NCI-H526 (cell line): ENCODE data around the gene SLC29A3.
"Not testable (repeated sequence)": the region's sequence is repeated elsewhere in the genome, so short reads cannot be mapped to it uniquely, and the experiment has no call there.

Source experiments
- DNase-seq, 2 experiments: peaks; one replicate each; lab custom pipeline; 2025; lab: John Stamatoyannopoulos, UW

The SLC29A3 gene

DNA sequence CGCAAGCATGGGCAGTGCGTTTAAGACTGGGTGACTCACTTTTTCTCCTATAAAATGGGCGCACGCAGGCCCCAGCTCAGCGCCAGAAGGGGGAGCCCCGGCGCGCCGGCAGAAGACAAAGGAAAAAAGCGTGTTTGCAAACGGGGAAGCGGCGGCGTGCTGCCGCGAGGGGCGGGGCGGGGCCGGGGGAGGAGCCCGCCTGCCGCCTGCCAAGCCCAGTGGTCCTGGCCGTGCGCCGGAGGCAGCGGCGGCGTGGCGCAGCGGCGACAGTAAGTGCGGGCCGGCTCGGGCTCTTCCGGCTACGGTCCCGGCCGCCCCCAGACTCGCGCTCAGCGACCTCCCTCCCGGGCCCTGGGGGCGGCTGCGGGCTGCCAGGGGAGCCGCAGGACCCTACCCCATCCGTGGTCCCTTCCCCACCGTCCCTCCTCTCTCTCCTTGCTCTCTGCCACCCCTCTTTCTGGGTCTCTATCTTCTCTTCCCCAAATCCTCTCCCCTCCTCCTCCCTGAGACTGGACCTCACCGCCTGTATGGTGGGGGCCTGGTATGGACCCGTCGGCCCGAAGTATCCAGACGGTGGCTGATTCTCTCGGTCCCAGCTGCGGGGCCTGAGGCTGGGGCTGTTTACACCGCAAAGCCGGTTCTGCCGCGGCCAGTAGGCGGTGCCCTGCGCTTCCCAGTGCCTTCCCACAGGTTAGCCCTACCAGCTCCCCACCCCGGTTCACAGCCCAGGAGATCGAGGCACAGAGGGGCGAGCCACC is at the start of gene SLC29A3:
Gene SLC29A3 (plus strand): TSS at position 218 of the 758 bp plus-strand sequence. CDS start 51 bp downstream, at position 269.
- DNase-seq = peak; percentile 65 to 82

DNA sequence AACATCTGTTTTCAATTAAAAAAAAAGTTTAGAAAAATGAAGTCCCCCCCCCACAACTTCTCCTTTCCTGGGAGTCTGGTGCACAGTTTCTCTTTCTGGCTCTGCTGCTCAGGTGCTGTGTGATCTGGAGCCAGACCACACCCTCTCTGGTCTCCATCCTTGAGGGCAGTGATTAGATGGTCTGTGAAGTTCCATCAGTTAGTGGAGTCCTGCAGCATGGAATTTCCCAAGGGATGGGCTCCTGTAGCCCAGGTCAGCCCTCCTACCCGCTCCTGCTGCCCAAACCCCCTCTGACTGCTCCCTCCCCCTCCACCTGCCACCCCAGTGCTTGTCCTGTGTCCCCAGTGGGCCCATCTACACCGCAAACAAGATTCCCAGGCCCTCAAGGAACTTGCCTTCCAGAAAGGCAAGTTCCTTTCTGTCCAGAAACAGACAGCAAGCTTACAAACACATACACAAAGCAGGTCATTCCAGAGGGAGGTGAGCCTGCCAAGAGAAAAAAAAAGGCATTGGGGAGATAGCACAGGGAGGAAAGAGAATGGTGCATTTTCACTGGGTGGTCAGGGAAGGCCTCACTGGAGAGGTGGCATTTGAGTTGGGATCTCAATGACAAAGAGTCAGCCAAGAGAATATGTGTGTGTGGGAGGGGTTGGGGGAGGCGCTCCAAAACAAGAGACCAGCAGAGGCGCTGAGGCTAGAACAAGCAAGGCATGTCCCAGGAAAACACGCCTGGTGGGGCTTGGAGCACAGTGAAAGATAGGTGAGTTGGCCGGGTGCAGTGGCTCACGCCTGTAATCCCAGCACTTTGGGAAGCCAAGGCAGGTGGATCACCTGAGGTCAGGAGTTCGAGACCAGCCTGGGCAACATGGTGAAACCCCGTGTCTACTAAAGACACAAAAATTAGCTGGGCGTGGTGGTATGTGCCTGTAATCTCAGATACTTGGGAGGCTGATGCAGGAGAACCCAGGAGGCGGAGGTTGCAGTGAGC is 49.5 kb upstream of the SLC29A3 start:
- no peak for DNase-seq

DNA sequence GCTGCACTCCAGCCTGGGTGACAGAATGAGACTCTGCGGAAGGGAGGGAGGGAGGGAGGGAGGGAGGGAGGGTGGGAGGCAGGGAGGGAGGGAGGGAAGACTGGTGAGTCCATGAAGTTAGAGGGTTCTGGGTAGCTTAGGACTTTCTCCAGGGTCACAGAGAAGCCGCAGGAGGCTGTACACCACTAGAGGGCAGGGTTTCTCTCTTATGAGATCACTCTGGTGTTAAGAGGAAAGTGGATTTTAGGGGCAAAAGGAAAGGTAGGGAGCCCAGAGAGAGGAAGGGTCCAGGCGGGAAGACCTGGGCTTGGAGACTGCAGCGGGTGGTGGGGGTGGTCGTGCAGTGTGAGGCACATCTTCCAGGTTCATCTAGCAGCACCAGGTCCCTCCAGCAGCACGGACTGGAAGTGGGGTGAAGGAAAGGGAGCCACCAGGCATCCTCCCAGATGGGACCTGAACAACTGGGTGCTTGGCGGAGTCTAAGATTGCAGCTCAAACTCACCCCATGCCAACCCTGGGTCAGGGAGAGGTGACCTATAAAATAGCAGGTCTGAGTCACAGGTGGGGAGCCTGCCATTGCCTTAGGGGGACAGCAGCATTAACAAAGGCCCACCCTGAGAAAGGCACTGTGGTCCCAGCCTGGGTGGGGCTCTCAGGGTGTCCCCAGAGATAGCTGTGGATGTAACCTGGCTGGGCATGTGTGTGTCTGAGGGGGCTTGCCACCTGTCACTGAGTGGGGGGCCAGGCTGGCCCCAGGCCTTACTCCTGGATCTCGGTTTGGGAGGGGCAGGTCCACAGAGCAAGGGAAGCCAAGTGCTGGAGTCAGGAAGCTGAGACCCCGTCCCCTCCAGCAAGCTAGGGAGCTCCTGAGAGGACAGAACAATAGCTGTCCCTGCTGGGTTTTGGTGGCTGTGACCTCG is 48.5 kb upstream of the SLC29A3 start:
- DNase-seq = peak; percentile 28 to 76

DNA sequence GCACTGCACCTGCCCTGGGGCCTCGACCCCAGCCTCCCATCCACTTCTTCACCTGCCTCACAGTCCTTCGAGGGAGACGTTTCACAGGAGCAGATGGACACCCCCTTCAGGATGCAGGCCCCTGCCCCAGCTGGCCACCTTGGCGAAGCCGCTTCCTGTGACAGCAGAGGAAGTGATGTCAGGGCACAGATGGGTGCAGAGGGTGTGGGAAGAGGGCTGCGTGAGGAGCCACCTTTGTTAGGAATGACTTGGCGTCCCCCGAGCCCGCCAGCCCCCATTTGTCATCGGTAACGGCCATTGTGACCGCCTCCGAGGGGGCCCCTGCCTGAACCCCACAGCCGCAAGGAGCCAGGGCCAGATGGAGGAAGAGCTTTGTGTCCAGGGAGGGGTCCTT is 47.4 kb upstream of the SLC29A3 start:
- no peak for DNase-seq

DNA sequence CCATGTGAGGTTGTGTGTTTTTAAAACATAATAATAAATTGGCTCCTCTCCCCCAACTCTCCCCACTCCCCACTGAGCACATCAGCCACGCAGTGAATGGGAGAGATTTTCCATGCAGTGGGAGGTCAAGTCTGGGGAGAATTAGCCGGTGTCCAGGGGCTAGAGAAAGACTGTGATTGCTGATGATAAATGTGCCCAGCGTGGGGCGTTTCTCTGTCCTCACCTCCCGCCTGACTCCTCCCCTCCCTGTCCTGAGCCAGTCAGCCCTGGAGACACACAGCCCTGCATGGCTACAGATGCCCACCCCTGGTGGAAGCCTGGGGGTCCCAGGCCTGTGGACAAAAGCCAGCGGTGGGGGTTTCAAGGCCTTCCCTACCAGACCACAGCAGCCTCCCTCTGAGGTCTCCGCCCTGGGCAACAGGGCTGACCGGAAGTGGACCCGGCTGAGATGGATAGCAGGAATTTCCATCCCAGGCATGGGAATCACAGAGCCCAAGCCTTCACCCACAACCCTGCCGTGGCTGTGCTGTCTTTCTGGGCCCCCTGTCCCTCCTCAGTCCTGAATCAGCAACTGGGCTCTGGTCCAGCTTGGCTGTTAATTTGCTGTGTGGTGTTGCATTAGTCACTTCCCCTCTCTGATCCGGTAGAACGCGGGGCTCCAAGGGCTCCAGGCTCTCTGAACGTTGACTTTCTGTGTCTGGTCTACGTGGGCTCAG is 46.8 kb upstream of the SLC29A3 start:
- no peak for DNase-seq

DNA sequence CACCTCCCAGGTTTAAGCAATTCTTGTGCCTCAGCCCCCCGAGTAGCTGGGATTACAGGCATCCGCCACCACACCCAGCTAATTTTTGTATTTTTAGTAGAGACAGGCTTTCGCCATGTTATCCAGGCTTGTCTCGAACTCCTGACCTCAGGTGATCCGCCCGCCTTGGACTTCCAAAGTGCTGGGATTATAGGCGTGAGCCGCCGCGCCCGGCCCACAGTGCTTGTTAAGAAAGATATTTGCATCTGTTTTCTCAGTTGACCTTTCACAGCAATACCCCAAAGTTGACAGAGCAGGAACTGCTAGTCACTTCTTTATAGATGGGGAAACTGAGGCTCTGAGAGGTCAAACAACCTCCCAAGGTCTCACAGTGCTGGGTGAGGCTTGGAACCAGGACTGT is 46.1 kb upstream of the SLC29A3 start:
- DNase-seq = not testable (repeated sequence)

DNA sequence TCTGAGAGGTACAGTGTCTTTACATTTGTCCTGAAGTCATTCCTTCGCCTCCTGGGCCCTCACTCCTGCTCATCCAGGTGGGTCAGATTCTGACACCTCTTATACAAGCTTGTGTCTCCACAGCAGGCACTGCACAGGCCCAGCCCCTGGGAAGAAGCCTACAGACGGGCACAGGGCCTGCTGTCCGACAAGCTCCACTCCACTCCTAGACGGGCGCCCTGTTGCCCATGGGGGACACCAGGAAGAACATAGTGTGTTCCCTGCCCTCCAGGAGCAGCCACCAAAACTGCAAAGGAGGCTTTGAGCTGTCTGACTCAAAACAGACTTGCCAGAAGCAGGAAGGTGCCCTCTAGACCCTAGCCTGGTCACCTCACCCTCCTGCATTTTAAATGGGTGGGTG is 45.6 kb upstream of the SLC29A3 start:
- no peak for DNase-seq

DNA sequence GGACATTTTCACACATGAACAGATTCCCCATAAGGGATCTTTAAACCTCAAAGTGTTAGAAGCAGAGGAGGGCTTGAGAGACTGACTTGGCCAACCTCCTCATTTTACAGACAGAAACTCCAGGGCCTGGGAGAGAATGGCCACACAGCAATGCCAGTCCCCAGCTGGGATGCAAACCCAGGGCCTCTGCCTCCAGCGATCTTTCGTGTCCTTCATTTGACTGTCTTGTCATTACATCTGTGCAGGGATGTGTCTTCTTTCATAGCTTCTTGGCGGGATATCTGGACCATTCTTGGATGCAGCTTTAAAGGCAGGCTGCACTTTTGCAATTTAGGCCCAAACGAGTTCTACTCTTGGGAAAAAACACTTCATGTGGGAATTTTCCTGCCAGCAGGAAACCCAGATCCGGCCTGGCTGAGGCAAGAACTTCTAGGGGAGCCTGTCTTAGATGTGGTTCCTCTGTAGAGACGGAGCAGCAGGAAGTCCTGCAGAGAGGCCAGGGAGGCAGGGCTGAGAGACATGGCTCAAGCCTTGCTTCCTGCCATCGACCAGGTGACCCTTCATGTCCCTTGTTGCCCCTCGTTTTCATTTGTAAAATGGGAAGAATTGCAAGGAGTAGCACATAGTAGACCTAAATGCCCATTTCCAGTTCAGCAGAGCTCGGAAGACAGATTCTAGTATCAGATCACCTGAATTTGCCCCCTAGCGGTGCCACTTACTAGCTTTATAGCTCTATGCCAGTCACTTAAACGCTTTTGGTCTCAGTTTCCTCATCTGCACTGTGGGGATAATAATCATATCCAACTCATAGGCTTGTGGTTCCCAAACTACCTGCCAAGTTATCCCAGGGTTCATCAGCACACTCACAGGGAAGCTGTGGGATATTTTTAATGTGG is 43.9 kb upstream of the SLC29A3 start:
- no peak for DNase-seq

DNA sequence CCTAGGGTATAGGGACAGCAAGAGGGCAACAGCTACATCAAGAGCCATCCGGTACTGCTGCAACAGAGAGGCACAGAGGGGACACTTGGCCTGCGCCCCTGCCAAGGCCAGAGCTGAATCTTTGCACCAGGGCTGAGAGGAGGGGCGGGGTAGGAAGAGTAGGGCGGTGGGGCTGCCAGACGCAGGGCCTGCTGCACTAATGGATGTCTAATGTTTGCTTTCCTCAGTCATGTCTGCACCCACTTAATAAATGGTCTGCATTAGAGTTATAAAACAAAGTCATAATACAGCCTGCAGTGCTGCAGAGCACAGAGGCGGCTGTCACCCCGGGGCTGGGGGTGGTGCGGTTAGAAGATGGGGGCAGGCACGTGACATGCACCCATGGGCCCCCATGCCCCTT is 42.2 kb upstream of the SLC29A3 start:
- DNase-seq = no peak

DNA sequence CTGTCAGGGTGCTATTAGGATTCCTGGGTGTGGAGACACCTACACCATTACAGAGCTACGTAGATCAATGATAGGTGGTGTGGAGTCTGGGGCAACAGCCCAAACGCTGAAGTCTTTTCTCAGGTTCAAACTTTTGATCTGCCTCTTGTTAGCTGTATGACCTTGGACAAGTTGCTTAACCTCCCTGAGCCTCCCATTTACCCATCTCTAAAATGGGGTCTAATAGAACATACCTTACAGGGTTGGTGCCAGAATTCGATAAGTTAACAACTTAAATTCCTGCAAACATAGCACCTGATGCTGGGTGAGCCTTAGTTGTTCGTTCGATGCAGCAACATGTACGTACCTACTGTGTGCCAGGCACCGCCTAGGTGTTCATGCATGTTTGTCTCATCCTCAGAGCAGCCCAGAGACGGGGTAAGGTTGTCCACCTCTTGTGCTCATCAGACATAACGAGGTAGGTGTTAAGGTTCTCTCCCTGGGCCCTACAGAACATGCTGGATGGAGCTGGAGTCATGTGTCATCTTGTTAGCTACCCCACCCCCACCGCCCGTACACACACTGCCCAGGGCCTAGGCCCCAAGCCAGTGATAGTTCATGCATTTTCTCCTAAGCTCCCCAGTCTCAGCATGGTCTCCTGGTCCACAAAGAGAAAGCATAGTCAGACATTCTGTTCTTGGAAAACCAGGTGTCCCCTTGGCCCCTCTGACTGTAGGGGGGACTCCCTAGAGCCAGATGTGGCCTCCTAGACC is 41.0 kb upstream of the SLC29A3 start:
- no peak for DNase-seq

DNA sequence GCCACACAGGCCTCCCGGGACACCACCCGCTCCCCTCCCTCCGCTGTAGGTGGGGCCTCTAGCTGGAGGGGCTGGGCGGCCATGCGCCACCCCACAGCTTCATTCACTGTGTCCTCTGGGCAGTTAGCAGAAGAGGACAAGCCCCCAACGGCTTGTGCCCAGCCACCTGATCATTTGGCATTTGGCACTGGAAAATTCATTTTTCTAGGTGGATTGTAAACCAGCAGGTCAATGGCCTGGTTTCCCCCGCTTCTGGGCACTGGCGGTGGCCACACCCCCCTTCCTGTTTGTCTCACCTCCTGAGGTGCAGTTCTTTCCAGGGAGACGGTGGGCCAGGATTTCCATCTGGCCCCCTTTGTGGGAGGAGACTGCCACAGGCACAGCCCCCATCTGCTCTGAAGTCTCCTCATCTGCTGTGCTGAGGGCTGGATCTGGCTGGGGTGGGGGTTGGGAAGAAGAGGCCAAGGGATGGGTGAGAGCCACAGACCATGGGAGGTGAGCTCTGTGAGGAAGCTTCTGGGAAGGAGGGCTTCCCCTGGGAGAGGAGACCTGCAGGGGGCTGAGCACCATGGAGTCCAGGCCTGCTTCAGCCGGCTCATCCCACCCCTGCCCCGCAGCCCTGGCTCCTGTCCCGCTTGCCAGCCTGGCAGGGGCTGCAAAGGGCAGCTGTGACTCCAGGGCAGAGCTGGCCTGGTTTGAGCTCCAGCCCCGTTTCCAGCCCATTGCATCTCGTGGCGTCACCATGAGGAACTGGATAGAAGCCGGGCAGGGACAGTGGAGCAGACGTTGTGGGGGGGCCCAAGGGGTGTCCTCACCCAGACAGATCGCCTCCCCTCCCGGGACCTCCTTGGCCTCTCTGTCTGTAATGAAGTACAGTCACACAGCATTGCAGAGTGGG is 40.1 kb upstream of the SLC29A3 start:
- DNase-seq = no peak

DNA sequence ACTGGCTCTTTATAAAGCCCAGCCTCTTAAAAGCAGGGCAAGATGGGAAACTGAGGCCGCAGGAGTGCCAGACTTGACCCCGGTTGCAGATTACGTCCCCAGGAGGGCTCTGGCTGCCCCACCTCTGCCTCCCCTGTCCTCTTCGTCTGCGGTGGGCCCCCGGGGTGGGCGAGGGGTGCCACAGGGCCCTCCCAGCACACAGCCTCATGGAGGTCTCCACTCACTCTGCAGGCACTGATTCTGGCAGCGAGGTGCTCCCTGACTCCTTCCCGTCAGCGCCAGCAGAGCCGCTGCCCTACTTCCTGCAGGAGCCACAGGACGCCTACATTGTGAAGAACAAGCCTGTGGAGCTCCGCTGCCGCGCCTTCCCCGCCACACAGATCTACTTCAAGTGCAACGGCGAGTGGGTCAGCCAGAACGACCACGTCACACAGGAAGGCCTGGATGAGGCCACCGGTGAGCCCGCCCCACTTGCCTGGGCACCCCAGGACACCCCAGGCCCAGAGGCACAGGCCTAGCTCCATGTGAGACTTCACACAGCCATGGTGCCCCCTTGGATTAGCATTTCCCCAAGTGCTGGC is 39.4 kb upstream of the SLC29A3 start:
- no peak for DNase-seq

DNA sequence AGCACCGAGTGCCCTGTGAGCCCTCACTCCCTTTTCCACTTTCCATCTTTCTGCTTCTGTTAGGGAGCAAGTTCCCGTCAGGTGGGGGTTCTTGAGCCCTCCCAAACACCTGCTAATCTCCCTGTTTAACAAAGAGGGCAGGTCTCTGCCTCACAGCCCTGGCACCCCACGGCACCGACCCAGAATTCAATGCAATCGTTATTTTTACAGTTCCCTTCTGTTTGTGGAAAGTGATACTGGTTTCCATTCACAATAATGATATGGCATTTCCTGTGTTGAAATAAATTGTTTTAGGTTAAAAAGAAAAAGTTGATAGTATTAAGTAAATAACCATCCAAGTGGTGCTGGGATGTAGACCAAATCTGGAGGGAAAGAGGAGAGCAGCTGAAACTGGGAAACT is 38.8 kb upstream of the SLC29A3 start:
- no peak for DNase-seq

DNA sequence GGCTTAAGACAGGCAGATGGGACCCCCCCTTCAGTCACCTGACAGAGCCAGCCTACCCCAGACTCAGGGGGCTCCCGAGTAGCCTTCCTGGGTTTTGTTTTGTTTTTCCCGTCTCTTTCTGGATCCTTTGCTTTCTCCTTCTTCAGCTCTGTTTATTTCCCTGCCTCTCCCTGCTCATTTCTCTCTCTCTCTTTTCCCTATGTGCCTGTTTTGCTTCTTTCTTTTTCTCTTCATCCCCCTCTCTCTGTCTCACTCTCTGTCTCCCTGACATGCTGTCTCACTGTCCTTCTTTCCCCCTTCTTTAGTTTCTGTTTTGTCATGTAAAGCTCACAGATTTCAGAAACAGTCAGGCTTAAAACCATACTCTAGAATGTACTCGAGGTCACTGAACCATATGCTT is 38.2 kb upstream of the SLC29A3 start:
- no peak for DNase-seq

DNA sequence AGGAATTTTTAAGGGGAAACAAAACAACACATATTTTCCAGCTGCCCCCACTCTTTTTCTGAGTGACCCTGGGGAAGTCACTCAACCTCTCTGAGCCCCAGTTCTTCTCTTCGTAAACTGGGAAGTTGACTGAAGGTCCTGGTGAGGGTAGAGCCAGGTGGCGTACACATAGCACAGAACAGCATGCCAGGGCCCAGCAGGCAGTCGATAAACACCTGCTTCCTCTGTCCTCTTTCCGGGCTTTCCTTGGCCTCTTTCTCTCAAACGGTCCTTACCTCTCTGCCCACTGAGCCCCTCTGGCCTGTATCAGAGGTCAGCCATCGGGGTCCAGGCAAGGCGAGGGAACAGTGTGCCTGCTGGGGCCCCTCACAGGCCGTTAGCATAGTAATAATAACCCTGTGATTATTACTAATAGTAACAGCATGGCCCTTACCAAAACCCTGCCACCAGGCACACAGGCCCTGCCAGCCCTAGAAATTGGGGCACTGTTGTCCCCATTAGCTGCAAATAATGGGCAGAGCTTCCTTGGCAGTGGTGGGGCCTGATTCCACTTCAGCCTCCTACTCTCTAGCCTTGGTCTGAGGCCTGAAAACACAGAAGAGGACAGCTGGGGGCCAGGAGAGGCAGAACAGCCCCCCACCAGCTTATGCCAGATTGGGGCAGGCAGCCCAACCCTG is 37.3 kb upstream of the SLC29A3 start:
- DNase-seq = no peak

DNA sequence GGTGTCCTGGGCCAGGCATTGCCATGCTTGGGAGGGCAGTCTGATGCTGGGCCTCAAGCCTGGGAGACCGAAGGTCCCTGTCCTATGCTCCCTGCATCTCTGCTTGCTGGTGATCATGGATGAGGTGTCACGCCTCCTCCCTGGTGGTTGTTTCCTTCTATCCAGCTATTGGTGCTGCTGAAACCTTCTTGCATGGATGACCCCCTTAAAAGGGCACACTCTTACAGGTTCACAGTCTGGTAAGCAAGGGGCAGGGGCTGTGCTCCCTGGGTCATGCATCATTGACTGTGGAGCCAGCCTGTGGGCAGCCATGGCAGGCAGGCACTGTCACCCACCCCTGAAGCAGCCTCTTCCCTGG is 36.8 kb upstream of the SLC29A3 start:
- no peak for DNase-seq

DNA sequence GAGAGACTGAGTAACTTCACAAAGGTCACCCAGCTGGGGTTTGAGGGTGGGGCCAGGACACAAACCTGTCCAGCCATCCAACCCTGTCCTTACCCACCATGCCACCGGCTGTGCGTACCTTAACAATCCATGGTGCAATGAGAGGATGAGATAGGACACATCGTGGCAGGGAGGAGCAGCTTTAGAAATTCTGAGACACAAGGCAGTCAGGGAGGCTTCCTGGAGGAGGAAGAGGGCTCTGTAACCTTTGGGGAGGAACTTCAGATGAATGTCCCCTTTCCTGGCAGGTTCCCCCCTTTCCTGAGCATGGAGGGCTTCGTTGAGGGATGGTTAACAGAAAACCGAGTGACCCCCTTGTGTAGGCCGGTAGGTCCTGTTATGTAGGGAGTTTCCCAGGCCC is 35.6 kb upstream of the SLC29A3 start:
- no peak for DNase-seq

DNA sequence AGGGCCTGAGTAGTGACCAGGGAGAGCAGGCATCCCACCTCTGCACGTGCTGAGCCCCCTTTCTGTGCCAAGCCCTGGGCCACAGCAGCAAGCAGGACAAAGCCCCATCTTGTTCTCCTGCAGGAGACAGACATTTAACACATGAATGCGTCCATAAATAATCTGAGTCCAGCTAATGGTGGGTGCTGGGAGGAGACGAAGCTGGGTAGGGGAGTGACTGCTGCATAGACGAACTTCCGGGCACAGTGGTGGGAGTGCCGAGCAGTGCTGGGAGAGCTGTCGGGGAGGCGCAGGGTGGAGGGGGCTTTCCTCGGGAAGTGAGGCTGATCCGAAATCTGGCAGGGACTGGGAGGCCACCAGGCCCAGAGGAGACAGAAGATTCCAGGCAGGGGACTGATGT is 35.2 kb upstream of the SLC29A3 start:
- no peak for DNase-seq
